DOHH2 (cell line): ENCODE data around the gene ATP2B2.

Experiments used
- H3F3A ChIP-seq: fragments of 200-600 bp; sonication (generic), shearing (Covaris generic); 2 replicates; pipeline ENCODE4 v1.6.0; 2016; ENCODE audit warnings: antibody characterized with exemption, mild to moderate bottlenecking; ENCODE audit not compliant: control insufficient read depth, insufficient read depth
- H3K27ac ChIP-seq: fragments of 200-600 bp; sonication (generic); 2 replicates; pipeline ENCODE4 v1.5.1; 2014; ENCODE audit warnings: low read depth, mild to moderate bottlenecking, low read length, moderate library complexity
- H3K27me3 ChIP-seq: fragments of 200-600 bp; sonication (generic); 2 replicates; pipeline ENCODE4 v1.6.1; 2014; ENCODE audit warnings: mild to moderate bottlenecking, low read length, mixed read lengths; ENCODE audit not compliant: control insufficient read depth
- H3K36me3 ChIP-seq: fragments of 200-600 bp; sonication (generic); 2 replicates; pipeline ENCODE4 v1.6.1; 2014; ENCODE audit warnings: mild to moderate bottlenecking, low read length, moderate library complexity, mixed read lengths; ENCODE audit not compliant: control insufficient read depth
- H3K4me1 ChIP-seq: fragments of 200-600 bp; sonication (generic); 2 replicates; pipeline ENCODE4 v1.6.1; 2014; ENCODE audit warnings: mild to moderate bottlenecking, low read length, mixed read lengths; ENCODE audit not compliant: control insufficient read depth
- H3K4me2 ChIP-seq: fragments of 200-600 bp; sonication (generic); 2 replicates; pipeline ENCODE4 v1.6.0; 2014; ENCODE audit warnings: mild to moderate bottlenecking, low read length, moderate library complexity
- H3K4me3 ChIP-seq: fragments of 200-600 bp; sonication (generic); 2 replicates; pipeline ENCODE4 v1.5.1; 2014; ENCODE audit warnings: mild to moderate bottlenecking, low read length, mixed read lengths
- H3K79me2 ChIP-seq: fragments of 200-600 bp; sonication (generic); 2 replicates; pipeline ENCODE4 v1.6.1; 2014; ENCODE audit warnings: mild to moderate bottlenecking, low read length, mixed read lengths; ENCODE audit not compliant: control insufficient read depth
- H3K9me2 ChIP-seq: fragments of 200-600 bp; sonication (generic); replicated peaks from 2 replicates; pipeline ENCODE4 v1.6.1; 2014; ENCODE audit warnings: mild to moderate bottlenecking, low read length, mixed read lengths; ENCODE audit not compliant: control insufficient read depth
- H3K9me3 ChIP-seq: fragments of 200-600 bp; sonication (generic); 2 replicates; pipeline ENCODE4 v1.6.1; 2014; ENCODE audit warnings: antibody characterized with exemption, low read length, mixed read lengths; ENCODE audit not compliant: control insufficient read depth, insufficient read depth
- H4K20me1 ChIP-seq: fragments of 200-600 bp; sonication (generic); 2 replicates; pipeline ENCODE4 v1.6.0; 2014; ENCODE audit warnings: low read depth, mild to moderate bottlenecking, antibody characterized with exemption, low read length, moderate library complexity; ENCODE audit not compliant: control insufficient read depth, insufficient read depth
- CTCF ChIP-seq: fragments of 200-600 bp; sonication (generic); IDR thresholded peaks from one replicate; pipeline ENCODE4 v1.5.1; 2014; ENCODE audit warnings: antibody characterized with exemption, mild to moderate bottlenecking, low read depth, low read length; ENCODE audit not compliant: poor library complexity, severe bottlenecking
- EZH2phosphoT487 ChIP-seq: fragments of 200-600 bp; sonication (generic); IDR thresholded peaks from 2 replicates; pipeline ENCODE4 v1.6.1; 2017; ENCODE audit warnings: borderline replicate concordance, mild to moderate bottlenecking, antibody characterized with exemption, low read length, moderate library complexity, mixed read lengths

Gene ATP2B2

DNA sequence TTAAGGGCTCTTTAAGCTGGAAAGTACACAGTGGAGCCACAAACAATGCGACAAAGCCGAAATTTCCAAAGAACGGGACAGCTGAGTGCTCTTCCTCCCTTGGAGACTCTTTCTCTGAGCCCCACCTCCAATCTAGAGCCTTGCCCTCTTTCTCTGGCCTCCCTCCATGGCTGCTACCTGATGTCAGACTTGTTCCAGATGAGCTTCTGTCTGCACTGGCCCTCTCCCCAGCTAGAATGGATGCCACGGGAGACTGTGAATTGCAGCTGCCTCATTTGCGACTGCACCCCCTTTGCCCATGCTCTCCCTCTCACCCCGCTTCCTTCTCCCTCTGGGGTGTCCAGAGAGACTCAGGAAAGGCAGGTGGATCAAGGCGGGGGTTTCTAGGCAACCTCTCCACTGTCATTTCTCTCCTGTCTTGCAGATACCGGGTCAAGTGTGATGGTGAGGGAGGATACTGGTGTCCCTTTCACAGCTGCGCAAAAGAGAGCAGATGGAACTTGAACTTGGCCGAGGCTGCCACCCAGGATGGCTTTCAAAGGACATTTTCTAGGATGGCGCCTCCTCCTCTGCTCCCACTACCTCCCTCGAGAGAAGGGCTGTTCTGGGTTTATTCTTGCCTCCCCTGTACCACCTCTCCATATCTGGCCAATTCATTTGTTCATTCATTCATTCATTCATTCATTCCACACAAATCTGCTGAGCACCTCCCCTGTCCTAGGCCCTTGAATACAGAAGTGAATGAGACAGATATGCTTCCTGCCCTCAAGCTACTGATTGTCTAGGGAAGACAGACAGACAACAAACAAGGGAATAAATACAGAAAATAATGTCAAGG is 12.8 kb downstream of the ATP2B2 start:
- Histone ChIP-seq H3K4me2 (no peak overlapping the region), H3K27ac (no peak overlapping the region), H3K9me2 (no peaks in the 10 kb centered on the region), H3K79me2 (no peaks in the 10 kb centered on the region), H3K4me1 (no peaks in the 10 kb centered on the region), H3K27me3 (no peaks in the 10 kb centered on the region), H3K4me3 (no peak overlapping the region), H3F3A (no peaks in the 10 kb centered on the region), H3K9me3 (no peaks in the 10 kb centered on the region), H3K36me3 (no peaks in the 10 kb centered on the region), H4K20me1 (no peaks in the 10 kb centered on the region)
- TF ChIP-seq EZH2phosphoT487 (no peak), CTCF (no peak)

GRCh38 chr3:10489746-10490483 is 15.5 kb downstream of the ATP2B2 start:
- no peaks in the 10 kb centered on the region for H4K20me1 ChIP-seq
- no peaks in the 10 kb centered on the region for H3K9me2 ChIP-seq
- no peaks in the 10 kb centered on the region for H3K27me3 ChIP-seq
- H3F3A ChIP-seq = no peaks in the 10 kb centered on the region
- no peak overlapping the region for H3K27ac ChIP-seq
- H3K79me2 ChIP-seq = no peaks in the 10 kb centered on the region
- TF ChIP-seq CTCF (no peak), EZH2phosphoT487 (no peak)
- H3K4me2 ChIP-seq = no peak overlapping the region
- H3K4me3 ChIP-seq = no peak overlapping the region
- H3K9me3 ChIP-seq = no peaks in the 10 kb centered on the region
- no peaks in the 10 kb centered on the region for H3K36me3 ChIP-seq
- H3K4me1 ChIP-seq = no peaks in the 10 kb centered on the region

DNA sequence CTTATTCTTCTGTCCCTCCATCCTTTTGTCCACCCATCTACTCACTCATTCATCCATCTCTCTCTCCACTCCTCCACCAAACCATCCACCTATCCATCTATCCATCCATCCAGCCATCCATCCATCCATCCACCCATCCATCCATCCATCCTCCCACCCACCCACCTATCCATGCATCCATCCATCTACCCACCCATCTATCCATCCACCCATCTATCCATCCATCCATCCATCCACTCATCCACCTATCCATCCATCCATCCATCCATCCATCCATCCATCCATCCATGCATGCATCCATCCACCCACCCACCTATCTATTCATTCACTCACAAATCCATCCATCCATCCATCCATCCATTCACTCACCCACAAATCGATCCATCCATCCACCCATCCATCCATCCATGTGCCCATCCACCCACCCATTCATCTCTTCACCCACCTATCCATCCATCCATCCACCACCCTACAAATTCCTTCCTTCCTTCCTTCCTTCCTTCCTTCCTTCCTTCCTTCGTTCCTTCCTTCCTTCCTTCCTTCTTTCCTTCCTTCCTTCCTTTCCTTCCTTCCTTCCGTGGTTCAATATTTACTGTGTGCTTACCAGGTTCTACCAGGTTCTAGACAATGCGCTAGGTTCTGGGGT is 17.3 kb downstream of the ATP2B2 start:
- TF ChIP-seq CTCF (no peak), EZH2phosphoT487 (no peak)
- Histone ChIP-seq H3K79me2 (no peaks in the 10 kb centered on the region), H3K4me1 (no peaks in the 10 kb centered on the region), H3K36me3 (no peaks in the 10 kb centered on the region), H3K4me2 (no peak overlapping the region), H4K20me1 (no peaks in the 10 kb centered on the region), H3K9me3 (no peaks in the 10 kb centered on the region), H3F3A (no peaks in the 10 kb centered on the region), H3K27me3 (no peaks in the 10 kb centered on the region), H3K27ac (no peak overlapping the region), H3K9me2 (no peaks in the 10 kb centered on the region), H3K4me3 (no peak overlapping the region)
